Left colon (tissue), 2 donors: ENCODE measurements around the gene PIBF1. TPM values are rescaled to one million over a fixed set of nuclear protein-coding genes. Genes with fewer than 3 reads are reported as not detected.

ENCODE experiments used
- total RNA-seq, 2 donors: library from RNA; stranded (reverse); fragmentation: NEBNext Ultra II Directional; extraction: Animal tissue kit (Norgen Biotek cat#: 25700); gene quantifications; one replicate each; pipeline ENCODE4 v1.2.1, GENCODE V29; 2021
- donor health status: DM: no; HTN: no; CAD: no.
- donor health status: DM: yes; HTN: yes; CAD: no.

The PIBF1 gene
- total RNA-seq, 2 donors from 2014 or later = 17.3 to 19.1 TPM

Other genes starting within 250 kb of the PIBF1 start
- 1 to 10 TPM; 4.4 to 6.1 TPM for gene MZT1, start 54.5 kb upstream of the PIBF1 start, total RNA-seq
- 1 to 10 TPM; 6.9 TPM for gene BORA, start 54.2 kb upstream of the PIBF1 start, total RNA-seq
- 10 to 100 TPM; 21.7 to 23.9 TPM for gene DIS3, start 233 bp upstream of the PIBF1 start, total RNA-seq